ENCODE measurements around the gene KRT72.

Gene KRT72
- long read RNA-seq: 0 reads

- TF ChIP-seq GABPA (IDR thresholded peaks at IDR 0.05; ENCODE audit: low read depth): no peak
- TF ChIP-seq, protein P1, sequence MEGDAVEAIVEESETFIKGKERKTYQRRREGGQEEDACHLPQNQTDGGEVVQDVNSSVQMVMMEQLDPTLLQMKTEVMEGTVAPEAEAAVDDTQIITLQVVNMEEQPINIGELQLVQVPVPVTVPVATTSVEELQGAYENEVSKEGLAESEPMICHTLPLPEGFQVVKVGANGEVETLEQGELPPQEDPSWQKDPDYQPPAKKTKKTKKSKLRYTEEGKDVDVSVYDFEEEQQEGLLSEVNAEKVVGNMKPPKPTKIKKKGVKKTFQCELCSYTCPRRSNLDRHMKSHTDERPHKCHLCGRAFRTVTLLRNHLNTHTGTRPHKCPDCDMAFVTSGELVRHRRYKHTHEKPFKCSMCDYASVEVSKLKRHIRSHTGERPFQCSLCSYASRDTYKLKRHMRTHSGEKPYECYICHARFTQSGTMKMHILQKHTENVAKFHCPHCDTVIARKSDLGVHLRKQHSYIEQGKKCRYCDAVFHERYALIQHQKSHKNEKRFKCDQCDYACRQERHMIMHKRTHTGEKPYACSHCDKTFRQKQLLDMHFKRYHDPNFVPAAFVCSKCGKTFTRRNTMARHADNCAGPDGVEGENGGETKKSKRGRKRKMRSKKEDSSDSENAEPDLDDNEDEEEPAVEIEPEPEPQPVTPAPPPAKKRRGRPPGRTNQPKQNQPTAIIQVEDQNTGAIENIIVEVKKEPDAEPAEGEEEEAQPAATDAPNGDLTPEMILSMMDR (IDR thresholded peaks at IDR 0.05; ENCODE audit: insufficient read depth, low read length): no peak
- TF ChIP-seq SPI1 (IDR thresholded peaks at IDR 0.05; ENCODE audit: borderline replicate concordance, low read depth): no peak
- TF ChIP-seq, protein P2, sequence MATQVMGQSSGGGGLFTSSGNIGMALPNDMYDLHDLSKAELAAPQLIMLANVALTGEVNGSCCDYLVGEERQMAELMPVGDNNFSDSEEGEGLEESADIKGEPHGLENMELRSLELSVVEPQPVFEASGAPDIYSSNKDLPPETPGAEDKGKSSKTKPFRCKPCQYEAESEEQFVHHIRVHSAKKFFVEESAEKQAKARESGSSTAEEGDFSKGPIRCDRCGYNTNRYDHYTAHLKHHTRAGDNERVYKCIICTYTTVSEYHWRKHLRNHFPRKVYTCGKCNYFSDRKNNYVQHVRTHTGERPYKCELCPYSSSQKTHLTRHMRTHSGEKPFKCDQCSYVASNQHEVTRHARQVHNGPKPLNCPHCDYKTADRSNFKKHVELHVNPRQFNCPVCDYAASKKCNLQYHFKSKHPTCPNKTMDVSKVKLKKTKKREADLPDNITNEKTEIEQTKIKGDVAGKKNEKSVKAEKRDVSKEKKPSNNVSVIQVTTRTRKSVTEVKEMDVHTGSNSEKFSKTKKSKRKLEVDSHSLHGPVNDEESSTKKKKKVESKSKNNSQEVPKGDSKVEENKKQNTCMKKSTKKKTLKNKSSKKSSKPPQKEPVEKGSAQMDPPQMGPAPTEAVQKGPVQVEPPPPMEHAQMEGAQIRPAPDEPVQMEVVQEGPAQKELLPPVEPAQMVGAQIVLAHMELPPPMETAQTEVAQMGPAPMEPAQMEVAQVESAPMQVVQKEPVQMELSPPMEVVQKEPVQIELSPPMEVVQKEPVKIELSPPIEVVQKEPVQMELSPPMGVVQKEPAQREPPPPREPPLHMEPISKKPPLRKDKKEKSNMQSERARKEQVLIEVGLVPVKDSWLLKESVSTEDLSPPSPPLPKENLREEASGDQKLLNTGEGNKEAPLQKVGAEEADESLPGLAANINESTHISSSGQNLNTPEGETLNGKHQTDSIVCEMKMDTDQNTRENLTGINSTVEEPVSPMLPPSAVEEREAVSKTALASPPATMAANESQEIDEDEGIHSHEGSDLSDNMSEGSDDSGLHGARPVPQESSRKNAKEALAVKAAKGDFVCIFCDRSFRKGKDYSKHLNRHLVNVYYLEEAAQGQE (IDR thresholded peaks at IDR 0.05; ENCODE audit: insufficient replicate concordance, low read depth): no peak
- no peak for TF ChIP-seq POLR2AphosphoS5 (IDR thresholded peaks at IDR 0.05; ENCODE audit: low read depth)
- no peak within 1 kb of the TSS for H3K4me3 ChIP-seq (replicated peaks; ENCODE audit: insufficient read depth, low read length)
- no peak for DNase-seq (ENCODE audit: low read depth in 1 of 2, low spot score in 1 of 2)
- no peak within 1 kb of the TSS for H3K27ac ChIP-seq (replicated peaks)
- H3K27me3 ChIP-seq (ENCODE audit: insufficient read depth, poor library complexity, severe bottlenecking): no peaks in the 10 kb centered on the region
Observed at GRCh38 chr12:52600941-52601481, at the start of gene KRT72. Gene KRT72, minus strand, starts transcription at chr12:52601463. Its CDS starts 11 bp downstream, at chr12:52601452.

DNA sequence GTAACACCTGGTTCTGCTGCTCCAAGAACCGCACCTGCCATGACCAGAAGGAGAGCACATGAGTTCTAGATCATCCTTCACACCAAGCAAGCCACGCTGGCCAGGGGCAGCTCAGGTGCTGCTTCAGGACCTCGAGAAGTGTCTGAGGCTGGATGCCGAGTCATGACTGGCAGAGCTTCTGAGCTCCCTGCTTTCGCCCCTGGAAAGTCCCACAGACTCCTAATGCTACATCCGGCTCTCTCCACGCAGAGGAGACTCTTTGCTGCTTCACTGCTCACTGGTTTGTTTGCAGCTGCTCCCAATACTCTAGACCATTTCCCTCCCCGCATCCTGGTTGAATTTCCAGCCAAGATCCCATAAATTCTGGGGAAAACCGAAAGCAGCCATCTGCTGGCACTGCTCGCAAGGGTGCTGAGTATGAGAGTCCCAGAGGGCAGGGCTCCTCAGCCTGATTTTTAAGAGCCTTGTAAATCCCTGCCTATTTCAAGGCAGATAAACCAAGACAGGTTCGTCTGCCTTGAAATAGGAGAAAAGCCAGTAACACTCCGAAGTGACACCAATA lies 49.3 kb upstream of the KRT72 start:
- TF ChIP-seq POLR2AphosphoS5 (IDR thresholded peaks at IDR 0.05; ENCODE audit: low read depth): no peak
- TF ChIP-seq, protein P1 (IDR thresholded peaks at IDR 0.05; ENCODE audit: insufficient read depth, low read length): no peak
- TF ChIP-seq, protein P2 (IDR thresholded peaks at IDR 0.05; ENCODE audit: insufficient replicate concordance, low read depth): no peak
- TF ChIP-seq GABPA (IDR thresholded peaks at IDR 0.05; ENCODE audit: low read depth): no peak
- no peak for TF ChIP-seq SPI1 (IDR thresholded peaks at IDR 0.05; ENCODE audit: borderline replicate concordance, low read depth)
- H3K27ac ChIP-seq (replicated peaks): no peak overlapping the region
- no peak overlapping the region for H3K4me3 ChIP-seq (replicated peaks; ENCODE audit: insufficient read depth, low read length)
- H3K27me3 ChIP-seq (ENCODE audit: insufficient read depth, poor library complexity, severe bottlenecking): no peaks in the 10 kb centered on the region
- DNase-seq (ENCODE audit: low read depth in 1 of 2, low spot score in 1 of 2): no peak

DNA sequence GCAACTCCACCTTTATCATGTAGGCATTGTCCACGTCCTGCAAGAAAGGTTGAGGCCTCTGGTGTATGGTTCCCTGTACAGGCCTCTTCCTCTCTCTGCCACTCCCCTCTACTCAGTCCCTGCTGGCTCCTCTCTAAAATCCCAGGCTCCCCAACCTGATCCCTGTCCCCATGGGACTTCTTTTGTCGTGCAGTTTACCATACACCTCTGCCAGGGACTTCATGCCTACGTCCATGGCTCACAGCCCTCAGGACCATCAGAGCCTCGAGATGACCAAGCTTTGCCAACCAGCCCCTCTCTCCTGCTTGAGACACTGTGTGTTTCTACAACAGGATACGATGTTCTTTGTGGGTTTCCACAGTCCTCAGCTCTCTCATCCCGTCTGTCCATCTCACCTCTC lies 47.8 kb upstream of the KRT72 start:
- TF ChIP-seq GABPA (IDR thresholded peaks at IDR 0.05; ENCODE audit: low read depth) (no peak), SPI1 (IDR thresholded peaks at IDR 0.05; ENCODE audit: borderline replicate concordance, low read depth) (no peak), POLR2AphosphoS5 (IDR thresholded peaks at IDR 0.05; ENCODE audit: low read depth) (no peak)
- TF ChIP-seq, protein P1 (IDR thresholded peaks at IDR 0.05; ENCODE audit: insufficient read depth, low read length): no peak
- TF ChIP-seq, protein P2 (IDR thresholded peaks at IDR 0.05; ENCODE audit: insufficient replicate concordance, low read depth): no peak
- Histone ChIP-seq H3K27me3 (ENCODE audit: insufficient read depth, poor library complexity, severe bottlenecking) (no peaks in the 10 kb centered on the region), H3K27ac (replicated peaks) (no peak overlapping the region), H3K4me3 (replicated peaks; ENCODE audit: insufficient read depth, low read length) (no peak overlapping the region)
- DNase-seq (ENCODE audit: low read depth in 1 of 2, low spot score in 1 of 2): no peak
